DOHH2 (cell line): ENCODE data around the gene RTP2.
A peak's percentile ranks its signal among the peaks of the same experiment; 100 is the strongest.

ENCODE experiments used
- CTCF ChIP-seq: fragments of 200-600 bp; sonication (generic); IDR thresholded peaks from one replicate; pipeline ENCODE4 v1.5.1; 2014; ENCODE audit warnings: antibody characterized with exemption, mild to moderate bottlenecking, low read depth, low read length; ENCODE audit not compliant: poor library complexity, severe bottlenecking
- EZH2phosphoT487 ChIP-seq: fragments of 200-600 bp; sonication (generic); IDR thresholded peaks from 2 replicates; pipeline ENCODE4 v1.6.1; 2017; ENCODE audit warnings: borderline replicate concordance, mild to moderate bottlenecking, antibody characterized with exemption, low read length, moderate library complexity, mixed read lengths

- TF ChIP-seq CTCF (peak; percentile 15), EZH2phosphoT487 (no peak)
Measured at GRCh38 chr3:187722206-187722612, 19.9 kb upstream of the RTP2 start.
